ENCODE results near the gene CDC42BPB. TPM values are rescaled to one million over a fixed set of nuclear protein-coding genes. Genes with fewer than 3 reads are reported as not detected.

The CDC42BPB gene
- total and polyA plus RNA-seq, 5 donors from 2014 or later: 0.08 to 19.2 (median 0.41) TPM

GRCh38 chr14:103073876-103074728 is 16.8 kb upstream of the CDC42BPB start:
- Histone ChIP-seq H3K4me1 (ENCODE audit: control insufficient read depth, insufficient read depth, low read length, poor library complexity, severe bottlenecking) (peaks cover 14% of the 10 kb centered on the region), H3K27me3 (ENCODE audit: control insufficient read depth, insufficient read depth, low read length) (no peaks in the 10 kb centered on the region), H3K27ac (ENCODE audit: insufficient read depth, low read length, poor library complexity, severe bottlenecking) (no peak overlapping the region), H3K36me3 (ENCODE audit: control insufficient read depth, insufficient read depth, low read length) (no peaks in the 10 kb centered on the region), H3K4me3 (ENCODE audit: low read depth, low read length) (no peak overlapping the region), H3K9me3 (ENCODE audit: control insufficient read depth in 2 of 2, low read length in 2 of 2) (no peaks in the 10 kb centered on the region)
- ATAC-seq (ENCODE audit: low read depth in 2 of 2) (no peak), DNase-seq (no peak)
- Mint-ChIP-seq H3K27ac (no peak overlapping the region), H3K36me3 (no peaks in the 10 kb centered on the region), H3K4me3 (peak overlapping the region in 2 of 4 donors; percentile 35 to 46), H3K27me3 (peaks cover 6% of the 10 kb centered on the region), H3K9me3 (no peaks in the 10 kb centered on the region), H3K4me1 (peaks cover 0 to 6% (median 0%) of the 10 kb centered on the region in 4 donors)

DNA sequence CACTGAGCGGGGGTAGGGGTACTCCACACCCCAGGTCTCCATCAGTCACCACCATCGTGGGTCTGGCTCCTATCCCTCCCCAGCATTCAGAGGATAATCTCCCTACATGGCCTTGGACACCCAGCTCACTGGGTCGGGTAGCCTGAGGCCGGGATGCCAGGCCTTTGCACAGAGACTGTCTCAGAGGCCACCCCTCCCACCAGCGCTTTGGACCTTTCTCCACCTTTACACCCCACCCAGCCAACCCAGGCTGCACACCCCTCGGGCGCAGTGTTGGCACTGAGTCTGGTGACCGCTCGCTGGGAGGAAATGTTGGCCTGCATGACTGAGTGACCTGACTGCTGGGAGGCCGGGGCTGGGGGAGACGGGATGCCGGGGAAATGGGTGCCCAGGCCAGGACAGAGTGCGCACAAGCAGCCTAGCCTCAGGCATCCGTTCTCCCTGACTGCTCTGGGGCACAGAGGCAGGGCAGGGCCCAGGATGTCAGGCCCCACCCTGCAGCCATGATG is 16.1 kb upstream of the CDC42BPB start:
- ATAC-seq (ENCODE audit: low read depth in 2 of 2): no peak
- peaks cover 0 to 6% (median 0%) of the 10 kb centered on the region in 4 donors for H3K4me1 Mint-ChIP-seq

GRCh38 chr14:103072595-103073366 is 15.4 kb upstream of the CDC42BPB start:
- Histone ChIP-seq H3K4me3 (ENCODE audit: low read depth, low read length) (no peak overlapping the region), H3K36me3 (ENCODE audit: control insufficient read depth, insufficient read depth, low read length) (no peaks in the 10 kb centered on the region), H3K27ac (ENCODE audit: insufficient read depth, low read length, poor library complexity, severe bottlenecking) (no peak overlapping the region), H3K27me3 (ENCODE audit: control insufficient read depth, insufficient read depth, low read length) (no peaks in the 10 kb centered on the region), H3K4me1 (ENCODE audit: control insufficient read depth, insufficient read depth, low read length, poor library complexity, severe bottlenecking) (peaks cover 12% of the 10 kb centered on the region), H3K9me3 (ENCODE audit: control insufficient read depth in 2 of 2, low read length in 2 of 2) (no peaks in the 10 kb centered on the region)
- no peak for ATAC-seq (ENCODE audit: low read depth in 2 of 2)
- Mint-ChIP-seq H3K36me3 (no peaks in the 10 kb centered on the region), H3K9me3 (peaks cover 0 to 1% (median 0%) of the 10 kb centered on the region in 7 donors), H3K27me3 (peaks cover 9% of the 10 kb centered on the region), H3K4me1 (peaks cover 0 to 3% (median 0%) of the 10 kb centered on the region in 4 donors), H3K27ac (no peak overlapping the region), H3K4me3 (no peak overlapping the region)
- no peak for DNase-seq

More for the DNA sequence above, 16.1 kb upstream of the CDC42BPB start:
- Histone ChIP-seq H3K36me3 (ENCODE audit: control insufficient read depth, insufficient read depth, low read length) (no peaks in the 10 kb centered on the region), H3K27ac (ENCODE audit: insufficient read depth, low read length, poor library complexity, severe bottlenecking) (no peak overlapping the region), H3K4me1 (ENCODE audit: control insufficient read depth, insufficient read depth, low read length, poor library complexity, severe bottlenecking) (peaks cover 14% of the 10 kb centered on the region), H3K9me3 (ENCODE audit: control insufficient read depth in 2 of 2, low read length in 2 of 2) (no peaks in the 10 kb centered on the region), H3K27me3 (ENCODE audit: control insufficient read depth, insufficient read depth, low read length) (no peaks in the 10 kb centered on the region), H3K4me3 (ENCODE audit: low read depth, low read length) (no peak overlapping the region)
- Mint-ChIP-seq H3K27me3 (peaks cover 9% of the 10 kb centered on the region), H3K9me3 (no peaks in the 10 kb centered on the region), H3K27ac (no peak overlapping the region), H3K4me3 (no peak overlapping the region), H3K36me3 (no peaks in the 10 kb centered on the region)
- DNase-seq: no peak

GRCh38 chr14:103071544-103072251 is 14.3 kb upstream of the CDC42BPB start:
- no peak overlapping the region for H3K27ac ChIP-seq (ENCODE audit: insufficient read depth, low read length, poor library complexity, severe bottlenecking)
- no peaks in the 10 kb centered on the region for H3K36me3 ChIP-seq (ENCODE audit: control insufficient read depth, insufficient read depth, low read length)
- Mint-ChIP-seq H3K4me3 (peak overlapping the region in 1 of 4 donors; percentile 27), H3K9me3 (peaks cover 0 to 1% (median 0%) of the 10 kb centered on the region in 7 donors), H3K4me1 (peaks cover 0 to 3% (median 0%) of the 10 kb centered on the region in 4 donors), H3K36me3 (no peaks in the 10 kb centered on the region), H3K27ac (no peak overlapping the region), H3K27me3 (peaks cover 14% of the 10 kb centered on the region)
- ATAC-seq (ENCODE audit: low read depth in 2 of 2) (no peak), DNase-seq (no peak)
- H3K27me3 ChIP-seq (ENCODE audit: control insufficient read depth, insufficient read depth, low read length): no peaks in the 10 kb centered on the region
- peaks cover 12% of the 10 kb centered on the region for H3K4me1 ChIP-seq (ENCODE audit: control insufficient read depth, insufficient read depth, low read length, poor library complexity, severe bottlenecking)
- no peak overlapping the region for H3K4me3 ChIP-seq (ENCODE audit: low read depth, low read length)
- H3K9me3 ChIP-seq (ENCODE audit: control insufficient read depth in 2 of 2, low read length in 2 of 2): no peaks in the 10 kb centered on the region

- H3K9me3 Mint-ChIP-seq: peaks cover 0 to 1% (median 0%) of the 10 kb centered on the region in 7 donors
- ATAC-seq (ENCODE audit: low read depth in 2 of 2): no peak
- peaks cover 12% of the 10 kb centered on the region for H3K4me1 ChIP-seq (ENCODE audit: control insufficient read depth, insufficient read depth, low read length, poor library complexity, severe bottlenecking)
- H3K9me3 ChIP-seq (ENCODE audit: control insufficient read depth in 2 of 2, low read length in 2 of 2): no peaks in the 10 kb centered on the region
- H3K36me3 ChIP-seq (ENCODE audit: control insufficient read depth, insufficient read depth, low read length): no peaks in the 10 kb centered on the region
- no peak overlapping the region for H3K4me3 Mint-ChIP-seq
- no peak overlapping the region for H3K4me3 ChIP-seq (ENCODE audit: low read depth, low read length)
- H3K27me3 ChIP-seq (ENCODE audit: control insufficient read depth, insufficient read depth, low read length): no peaks in the 10 kb centered on the region
- no peaks in the 10 kb centered on the region for H3K36me3 Mint-ChIP-seq
- peaks cover 14% of the 10 kb centered on the region for H3K27me3 Mint-ChIP-seq
- H3K27ac ChIP-seq (ENCODE audit: insufficient read depth, low read length, poor library complexity, severe bottlenecking): no peak overlapping the region
- no peak overlapping the region for H3K27ac Mint-ChIP-seq
- no peak for DNase-seq
- peaks cover 0 to 3% (median 0%) of the 10 kb centered on the region in 4 donors for H3K4me1 Mint-ChIP-seq
Observed at GRCh38 chr14:103070971-103071542, 13.7 kb upstream of the CDC42BPB start.

GRCh38 chr14:103070263-103070885 is 13.0 kb upstream of the CDC42BPB start:
- no peak for ATAC-seq (ENCODE audit: low read depth in 2 of 2)
- H3K4me3 Mint-ChIP-seq: no peak overlapping the region
- no peak overlapping the region for H3K27ac Mint-ChIP-seq
- no peak for DNase-seq
- H3K27me3 Mint-ChIP-seq: peaks cover 14% of the 10 kb centered on the region
- no peaks in the 10 kb centered on the region for H3K36me3 Mint-ChIP-seq
- peaks cover 0 to 3% (median 0%) of the 10 kb centered on the region in 4 donors for H3K4me1 Mint-ChIP-seq
- no peaks in the 10 kb centered on the region for H3K36me3 ChIP-seq (ENCODE audit: control insufficient read depth, insufficient read depth, low read length)
- H3K4me1 ChIP-seq (ENCODE audit: control insufficient read depth, insufficient read depth, low read length, poor library complexity, severe bottlenecking): peaks cover 6% of the 10 kb centered on the region
- no peak overlapping the region for H3K4me3 ChIP-seq (ENCODE audit: low read depth, low read length)
- no peaks in the 10 kb centered on the region for H3K27me3 ChIP-seq (ENCODE audit: control insufficient read depth, insufficient read depth, low read length)
- H3K9me3 ChIP-seq (ENCODE audit: control insufficient read depth in 2 of 2, low read length in 2 of 2): no peaks in the 10 kb centered on the region
- H3K9me3 Mint-ChIP-seq: peaks cover 0 to 1% (median 0%) of the 10 kb centered on the region in 7 donors
- no peak overlapping the region for H3K27ac ChIP-seq (ENCODE audit: insufficient read depth, low read length, poor library complexity, severe bottlenecking)

All from CD4-positive, CD25-positive, alpha-beta regulatory T cell (primary cell).